ENCODE results near the gene LORICRIN.

DNA sequence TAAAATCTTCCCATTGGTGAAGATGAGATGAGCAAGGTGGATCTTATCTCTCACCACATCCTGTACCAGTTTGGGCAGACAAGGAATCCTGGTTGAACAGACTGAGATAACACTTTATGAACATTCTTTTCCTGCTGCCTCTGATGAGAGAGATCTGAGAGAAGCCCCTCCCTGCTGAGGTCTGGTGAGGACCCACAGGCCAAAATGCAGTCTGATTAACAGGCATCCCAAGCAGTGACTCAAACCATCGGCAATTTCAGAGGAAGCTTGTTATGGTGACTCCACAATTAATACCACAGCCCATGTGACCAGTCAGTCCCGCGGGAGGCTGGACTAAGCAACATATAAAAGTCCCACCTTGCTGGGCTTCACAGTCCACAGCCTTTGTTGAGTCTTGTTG lies 42.3 kb upstream of the LORICRIN start, which contains the start of gene PRR9:
- TF ChIP-seq, protein P1, sequence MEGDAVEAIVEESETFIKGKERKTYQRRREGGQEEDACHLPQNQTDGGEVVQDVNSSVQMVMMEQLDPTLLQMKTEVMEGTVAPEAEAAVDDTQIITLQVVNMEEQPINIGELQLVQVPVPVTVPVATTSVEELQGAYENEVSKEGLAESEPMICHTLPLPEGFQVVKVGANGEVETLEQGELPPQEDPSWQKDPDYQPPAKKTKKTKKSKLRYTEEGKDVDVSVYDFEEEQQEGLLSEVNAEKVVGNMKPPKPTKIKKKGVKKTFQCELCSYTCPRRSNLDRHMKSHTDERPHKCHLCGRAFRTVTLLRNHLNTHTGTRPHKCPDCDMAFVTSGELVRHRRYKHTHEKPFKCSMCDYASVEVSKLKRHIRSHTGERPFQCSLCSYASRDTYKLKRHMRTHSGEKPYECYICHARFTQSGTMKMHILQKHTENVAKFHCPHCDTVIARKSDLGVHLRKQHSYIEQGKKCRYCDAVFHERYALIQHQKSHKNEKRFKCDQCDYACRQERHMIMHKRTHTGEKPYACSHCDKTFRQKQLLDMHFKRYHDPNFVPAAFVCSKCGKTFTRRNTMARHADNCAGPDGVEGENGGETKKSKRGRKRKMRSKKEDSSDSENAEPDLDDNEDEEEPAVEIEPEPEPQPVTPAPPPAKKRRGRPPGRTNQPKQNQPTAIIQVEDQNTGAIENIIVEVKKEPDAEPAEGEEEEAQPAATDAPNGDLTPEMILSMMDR (tag by site-specific recombination; IDR thresholded peaks at IDR 0.05): no peak
- TF ChIP-seq ZNF140 (tag by site-specific recombination; IDR thresholded peaks at IDR 0.05) (no peak), BCL11A (tag by site-specific recombination; IDR thresholded peaks at IDR 0.05; ENCODE audit: low read depth) (no peak), ZNF274 (IDR thresholded peaks at IDR 0.05; ENCODE audit: low read length) (no peak), ZNF274 (tag by site-specific recombination; IDR thresholded peaks at IDR 0.05; ENCODE audit: borderline replicate concordance) (no peak), ZBTB20 (tag by site-specific recombination; IDR thresholded peaks at IDR 0.05) (no peak), ZNF184 (tag by site-specific recombination; IDR thresholded peaks at IDR 0.05) (no peak)

Data from HEK293 (cell line).